ENCODE measurements around the gene APBB2.

DNA sequence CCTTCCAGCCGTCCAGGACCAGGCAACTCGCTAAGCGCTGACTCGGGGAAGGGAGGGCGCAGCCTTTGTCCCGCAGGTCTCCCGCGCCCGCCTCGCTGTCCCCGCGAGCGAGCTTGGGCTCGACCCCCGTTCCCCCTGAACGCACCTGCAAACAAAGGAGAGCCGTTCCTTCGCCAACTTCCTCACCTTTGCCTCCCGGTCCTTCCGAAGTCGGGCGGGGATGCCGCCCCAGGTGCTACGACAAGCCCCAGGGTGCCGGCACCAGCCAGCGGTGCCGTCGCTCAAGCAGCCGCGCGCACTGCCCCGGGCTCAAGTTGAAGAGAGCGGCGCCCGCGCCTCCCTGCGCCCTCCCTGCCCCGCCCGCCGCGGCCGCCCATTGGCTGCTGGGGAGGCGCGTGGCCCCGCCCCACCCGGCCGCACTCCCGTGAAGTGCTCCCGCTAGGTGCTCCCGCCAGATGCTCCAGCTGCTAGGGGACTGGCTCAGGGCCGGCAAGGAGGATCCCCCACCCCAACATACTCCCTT, 357.4 kb downstream of the APBB2 start:
- TF ChIP-seq, protein P1, sequence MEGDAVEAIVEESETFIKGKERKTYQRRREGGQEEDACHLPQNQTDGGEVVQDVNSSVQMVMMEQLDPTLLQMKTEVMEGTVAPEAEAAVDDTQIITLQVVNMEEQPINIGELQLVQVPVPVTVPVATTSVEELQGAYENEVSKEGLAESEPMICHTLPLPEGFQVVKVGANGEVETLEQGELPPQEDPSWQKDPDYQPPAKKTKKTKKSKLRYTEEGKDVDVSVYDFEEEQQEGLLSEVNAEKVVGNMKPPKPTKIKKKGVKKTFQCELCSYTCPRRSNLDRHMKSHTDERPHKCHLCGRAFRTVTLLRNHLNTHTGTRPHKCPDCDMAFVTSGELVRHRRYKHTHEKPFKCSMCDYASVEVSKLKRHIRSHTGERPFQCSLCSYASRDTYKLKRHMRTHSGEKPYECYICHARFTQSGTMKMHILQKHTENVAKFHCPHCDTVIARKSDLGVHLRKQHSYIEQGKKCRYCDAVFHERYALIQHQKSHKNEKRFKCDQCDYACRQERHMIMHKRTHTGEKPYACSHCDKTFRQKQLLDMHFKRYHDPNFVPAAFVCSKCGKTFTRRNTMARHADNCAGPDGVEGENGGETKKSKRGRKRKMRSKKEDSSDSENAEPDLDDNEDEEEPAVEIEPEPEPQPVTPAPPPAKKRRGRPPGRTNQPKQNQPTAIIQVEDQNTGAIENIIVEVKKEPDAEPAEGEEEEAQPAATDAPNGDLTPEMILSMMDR (conservative IDR thresholded peaks at IDR 0.05; ENCODE audit: low read depth, low read length) = no peak
- TF ChIP-seq POLR2A (IDR thresholded peaks at IDR 0.05; ENCODE audit: low read depth, low read length) (no peak), FOS (IDR thresholded peaks at IDR 0.05; ENCODE audit: low read depth, low read length) (no peak), RCOR1 (IDR thresholded peaks at IDR 0.05; ENCODE audit: insufficient replicate concordance, low read length) (no peak), NFE2L2 (IDR thresholded peaks at IDR 0.05; ENCODE audit: low read depth, low read length) (no peak), RFX5 (IDR thresholded peaks at IDR 0.05; ENCODE audit: low read depth, low read length) (no peak), MAFK (IDR thresholded peaks at IDR 0.05; ENCODE audit: low read depth, low read length) (no peak), MXI1 (IDR thresholded peaks at IDR 0.05; ENCODE audit: borderline replicate concordance, low read depth, low read length) (no peak), RAD21 (IDR thresholded peaks at IDR 0.05; ENCODE audit: low read length) (no peak), MAZ (IDR thresholded peaks at IDR 0.05; ENCODE audit: borderline replicate concordance, low read depth, low read length) (no peak), SMC3 (IDR thresholded peaks at IDR 0.05; ENCODE audit: low read depth, low read length) (no peak), CEBPB (IDR thresholded peaks at IDR 0.05; ENCODE audit: low read depth, low read length) (no peak)
- TF ChIP-seq, protein P2, sequence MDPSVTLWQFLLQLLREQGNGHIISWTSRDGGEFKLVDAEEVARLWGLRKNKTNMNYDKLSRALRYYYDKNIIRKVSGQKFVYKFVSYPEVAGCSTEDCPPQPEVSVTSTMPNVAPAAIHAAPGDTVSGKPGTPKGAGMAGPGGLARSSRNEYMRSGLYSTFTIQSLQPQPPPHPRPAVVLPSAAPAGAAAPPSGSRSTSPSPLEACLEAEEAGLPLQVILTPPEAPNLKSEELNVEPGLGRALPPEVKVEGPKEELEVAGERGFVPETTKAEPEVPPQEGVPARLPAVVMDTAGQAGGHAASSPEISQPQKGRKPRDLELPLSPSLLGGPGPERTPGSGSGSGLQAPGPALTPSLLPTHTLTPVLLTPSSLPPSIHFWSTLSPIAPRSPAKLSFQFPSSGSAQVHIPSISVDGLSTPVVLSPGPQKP (IDR thresholded peaks at IDR 0.05; ENCODE audit: borderline replicate concordance, low read depth, low read length) = no peak
- TF ChIP-seq, protein P3, sequence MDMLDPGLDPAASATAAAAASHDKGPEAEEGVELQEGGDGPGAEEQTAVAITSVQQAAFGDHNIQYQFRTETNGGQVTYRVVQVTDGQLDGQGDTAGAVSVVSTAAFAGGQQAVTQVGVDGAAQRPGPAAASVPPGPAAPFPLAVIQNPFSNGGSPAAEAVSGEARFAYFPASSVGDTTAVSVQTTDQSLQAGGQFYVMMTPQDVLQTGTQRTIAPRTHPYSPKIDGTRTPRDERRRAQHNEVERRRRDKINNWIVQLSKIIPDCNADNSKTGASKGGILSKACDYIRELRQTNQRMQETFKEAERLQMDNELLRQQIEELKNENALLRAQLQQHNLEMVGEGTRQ (IDR thresholded peaks at IDR 0.05; ENCODE audit: low read depth, low read length) = peak; percentile 62; the same call in 1 of the 2 replicates

All from IMR-90 (cell line).